DOHH2 (cell line): Measurements from ENCODE around the gene ARFRP1.
"Not testable (repeated sequence)": the region's sequence is repeated elsewhere in the genome, so short reads cannot be mapped to it uniquely, and the experiment has no call there.

Experiments
- CTCF ChIP-seq: fragments of 200-600 bp; sonication (generic); IDR thresholded peaks from one replicate; pipeline ENCODE4 v1.5.1; 2014; ENCODE audit warnings: antibody characterized with exemption, mild to moderate bottlenecking, low read depth, low read length; ENCODE audit not compliant: poor library complexity, severe bottlenecking
- EZH2phosphoT487 ChIP-seq: fragments of 200-600 bp; sonication (generic); IDR thresholded peaks from 2 replicates; pipeline ENCODE4 v1.6.1; 2017; ENCODE audit warnings: borderline replicate concordance, mild to moderate bottlenecking, antibody characterized with exemption, low read length, moderate library complexity, mixed read lengths

- TF ChIP-seq CTCF, EZH2phosphoT487: not testable (repeated sequence)
These were observed 15.3 kb upstream of the ARFRP1 start for GRCh38 chr20:63722967-63723622.
